Measurements from ENCODE around the gene SELENOV.
"Not testable (repeated sequence)": the region's sequence is repeated elsewhere in the genome, so short reads cannot be mapped to it uniquely, and the experiment has no call there.

- TF ChIP-seq CTCF (IDR thresholded peaks at IDR 0.05; ENCODE audit: insufficient read depth, low read depth, low read length); EZH2 (IDR thresholded peaks at IDR 0.05; ENCODE audit: insufficient read depth, low read length): not testable (repeated sequence)
These were observed 35.6 kb upstream of the SELENOV start for GRCh38 chr19:39479319-39479801.

Measured in astrocyte (in vitro differentiated cells and primary cell).